HEK293T (cell line): ENCODE data around the gene PKN1.

ENCODE experiments used
- ELF4 ChIP-seq: fragments of 450-650 bp; IDR thresholded peaks from 2 replicates; pipeline ENCODE4 v1.6.1; 2017; ENCODE audit warnings: antibody characterized with exemption
- FOXA1 ChIP-seq: fragments of 450-650 bp; IDR thresholded peaks from 2 replicates; pipeline ENCODE4 v1.6.1; 2016; ENCODE audit warnings: mild to moderate bottlenecking
- FOXM1 ChIP-seq: fragments of 450-650 bp; IDR thresholded peaks from 2 replicates; pipeline ENCODE4 v1.6.1; 2017; ENCODE audit warnings: mild to moderate bottlenecking, borderline replicate concordance
- LEF1 ChIP-seq: fragments of 450-650 bp; IDR thresholded peaks from 2 replicates; pipeline ENCODE4 v1.6.1; 2017; ENCODE audit warnings: mild to moderate bottlenecking, borderline replicate concordance
- NFRKB ChIP-seq: fragments of 450-650 bp; IDR thresholded peaks from 2 replicates; pipeline ENCODE4 v1.6.1; 2016; ENCODE audit warnings: mild to moderate bottlenecking, moderate library complexity
- SUZ12 ChIP-seq: fragments of 450-650 bp; IDR thresholded peaks from 2 replicates; pipeline ENCODE4 v1.6.1; 2016; ENCODE audit warnings: mild to moderate bottlenecking

DNA sequence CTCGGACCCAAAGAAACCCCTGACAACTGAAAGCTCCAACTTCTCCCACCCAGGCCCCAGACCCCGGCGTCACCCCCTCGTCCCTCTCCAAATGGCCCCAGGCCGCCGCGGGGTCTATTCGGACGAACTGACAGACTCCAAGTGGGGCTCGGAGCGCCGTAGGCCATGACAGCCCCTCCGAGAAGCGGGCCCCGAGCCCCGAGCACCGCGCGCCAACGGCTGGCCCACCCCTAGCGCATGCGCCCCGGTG lies 14.3 kb upstream of the PKN1 start:
- no peak for TF ChIP-seq ELF4
- TF ChIP-seq FOXA1: no peak
- no peak for TF ChIP-seq FOXM1
- TF ChIP-seq LEF1: no peak
- TF ChIP-seq NFRKB: no peak
- TF ChIP-seq SUZ12: no peak
